Suprapubic skin (tissue), 4 donors: ENCODE data around the gene NR1H2.

Source experiments
- CTCF ChIP-seq, 2 donors: fragments of 200-600 bp in 1 of 2; fragments of 450-650 bp in 1 of 2; sonication (generic) in 1 of 2; IDR thresholded peaks; one replicate each; pipeline ENCODE4 v1.5.1; 2016 to 2019; ENCODE audit warnings: antibody characterized with exemption in 2 of 2, mild to moderate bottlenecking in 1 of 2, moderate library complexity in 1 of 2
- EP300 ChIP-seq: sonication (generic); formaldehyde crosslinking; IDR thresholded peaks from one replicate; pipeline ENCODE4 v1.6.1; 2017; ENCODE audit warnings: antibody characterized with exemption
- POLR2A ChIP-seq, 2 donors: fragments of 450-650 bp; IDR thresholded peaks; one replicate each; pipeline ENCODE4 v1.6.1; 2017; ENCODE audit warnings: antibody characterized with exemption in 2 of 2, mild to moderate bottlenecking in 2 of 2, moderate library complexity in 2 of 2
- POLR2AphosphoS5 ChIP-seq, 3 donors: sonication (generic); formaldehyde crosslinking; IDR thresholded peaks; one replicate each; pipeline ENCODE4 v1.6.1; 2017; ENCODE audit warnings: antibody characterized with exemption in 3 of 3

GRCh38 chr19:50371914-50372475, 4.3 kb upstream of the NR1H2 start:
- TF ChIP-seq POLR2AphosphoS5 (IDR thresholded peaks at IDR 0.05) (no peak), CTCF (IDR thresholded peaks at IDR 0.05) (no peak), POLR2A (IDR thresholded peaks at IDR 0.05) (no peak), EP300 (no peak)
